Measurements from ENCODE around the gene COL8A1.

COL8A1 gene

DNA sequence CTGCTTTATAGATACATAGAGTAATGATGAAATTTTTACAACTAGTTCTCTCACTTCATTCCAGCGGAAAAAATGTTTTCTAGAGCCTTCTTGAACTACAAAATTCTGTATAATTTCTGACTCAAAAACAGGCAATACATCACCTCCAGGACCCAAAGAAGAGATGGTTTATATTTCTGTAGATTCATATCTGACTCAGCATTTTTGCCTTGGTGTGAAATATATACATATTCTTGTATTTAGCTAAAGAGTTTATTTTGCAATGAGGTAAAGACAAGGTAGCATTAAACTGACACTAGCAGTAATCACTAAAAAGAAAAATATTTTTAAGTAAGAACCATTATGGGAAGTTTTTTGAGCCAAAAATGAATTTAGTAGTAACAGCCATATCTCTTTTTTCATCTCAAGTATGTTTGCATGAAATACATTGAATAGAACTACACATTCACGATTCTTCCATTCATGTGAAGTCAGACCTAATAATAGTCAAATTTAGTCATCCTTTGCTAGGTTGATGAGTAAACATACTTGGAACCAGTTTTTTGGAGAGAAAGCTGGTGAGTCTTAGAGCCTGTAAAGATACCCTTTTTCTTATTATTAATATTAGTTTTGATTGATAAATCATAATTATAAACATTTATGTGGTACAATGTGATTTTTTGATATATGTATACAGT, 31.6 kb downstream of the COL8A1 start:
- TF ChIP-seq, protein P1, sequence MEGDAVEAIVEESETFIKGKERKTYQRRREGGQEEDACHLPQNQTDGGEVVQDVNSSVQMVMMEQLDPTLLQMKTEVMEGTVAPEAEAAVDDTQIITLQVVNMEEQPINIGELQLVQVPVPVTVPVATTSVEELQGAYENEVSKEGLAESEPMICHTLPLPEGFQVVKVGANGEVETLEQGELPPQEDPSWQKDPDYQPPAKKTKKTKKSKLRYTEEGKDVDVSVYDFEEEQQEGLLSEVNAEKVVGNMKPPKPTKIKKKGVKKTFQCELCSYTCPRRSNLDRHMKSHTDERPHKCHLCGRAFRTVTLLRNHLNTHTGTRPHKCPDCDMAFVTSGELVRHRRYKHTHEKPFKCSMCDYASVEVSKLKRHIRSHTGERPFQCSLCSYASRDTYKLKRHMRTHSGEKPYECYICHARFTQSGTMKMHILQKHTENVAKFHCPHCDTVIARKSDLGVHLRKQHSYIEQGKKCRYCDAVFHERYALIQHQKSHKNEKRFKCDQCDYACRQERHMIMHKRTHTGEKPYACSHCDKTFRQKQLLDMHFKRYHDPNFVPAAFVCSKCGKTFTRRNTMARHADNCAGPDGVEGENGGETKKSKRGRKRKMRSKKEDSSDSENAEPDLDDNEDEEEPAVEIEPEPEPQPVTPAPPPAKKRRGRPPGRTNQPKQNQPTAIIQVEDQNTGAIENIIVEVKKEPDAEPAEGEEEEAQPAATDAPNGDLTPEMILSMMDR (IDR thresholded peaks at IDR 0.05; ENCODE audit: low read depth, low read length): no peak
- H3K4me3 ChIP-seq (ENCODE audit: low read depth, low read length): no peak overlapping the region

DNA sequence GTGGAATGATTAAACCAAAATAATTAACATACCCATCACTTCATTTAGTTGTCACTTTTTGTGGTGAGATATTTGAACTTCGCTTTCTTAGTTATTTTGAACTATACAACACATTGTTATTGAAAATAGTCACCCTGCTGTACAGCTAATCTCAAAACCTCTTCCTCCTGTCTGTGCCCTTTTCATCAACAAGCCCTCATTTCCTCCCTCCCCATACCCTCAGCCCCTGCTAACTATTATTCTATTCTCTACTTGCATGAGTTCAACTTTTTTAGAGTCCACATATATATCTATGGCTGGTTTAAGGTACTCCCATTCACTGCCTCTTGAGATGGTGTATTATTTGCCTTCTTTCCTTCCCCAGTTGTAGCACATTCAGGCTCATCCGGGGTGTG, 32.2 kb downstream of the COL8A1 start:
- H3K4me3 ChIP-seq (ENCODE audit: low read depth, low read length): no peak overlapping the region
- TF ChIP-seq, protein P1 (IDR thresholded peaks at IDR 0.05; ENCODE audit: low read depth, low read length): no peak

DNA sequence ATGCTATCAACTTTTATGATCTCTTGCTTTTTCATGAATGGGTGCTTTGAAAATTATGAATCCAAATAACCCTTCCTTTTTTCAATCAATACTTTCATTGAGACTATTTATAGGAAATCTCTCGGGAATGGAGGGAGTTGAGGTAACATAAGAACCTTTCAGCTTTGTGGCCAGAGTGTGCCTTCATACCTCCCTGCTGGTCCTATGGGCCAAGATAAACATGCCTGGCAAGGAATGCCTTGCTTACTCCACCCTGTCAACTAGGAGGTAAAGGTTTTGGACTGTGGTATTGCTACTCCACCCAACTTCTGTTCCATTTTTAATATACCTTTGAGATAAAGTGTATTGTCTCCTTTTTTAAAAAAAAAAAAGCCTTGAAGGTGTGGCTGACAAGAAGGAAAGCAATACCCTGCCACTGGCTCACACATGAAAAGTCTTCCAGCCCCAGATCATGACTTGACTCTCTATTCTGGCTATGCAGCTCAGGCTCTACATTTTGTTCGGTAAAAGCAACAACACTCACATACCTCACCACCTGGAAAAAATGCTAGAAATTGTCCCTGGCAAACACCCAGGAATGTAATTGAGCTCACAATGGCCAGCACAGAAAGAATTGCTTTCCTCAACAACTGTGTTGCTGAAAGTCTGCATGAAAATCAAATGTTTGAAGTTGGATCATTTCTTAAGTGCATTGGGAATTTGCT, 35.8 kb downstream of the COL8A1 start:
- TF ChIP-seq, protein P1 (IDR thresholded peaks at IDR 0.05; ENCODE audit: low read depth, low read length): no peak
- H3K4me3 ChIP-seq (ENCODE audit: low read depth, low read length): no peak overlapping the region

DNA sequence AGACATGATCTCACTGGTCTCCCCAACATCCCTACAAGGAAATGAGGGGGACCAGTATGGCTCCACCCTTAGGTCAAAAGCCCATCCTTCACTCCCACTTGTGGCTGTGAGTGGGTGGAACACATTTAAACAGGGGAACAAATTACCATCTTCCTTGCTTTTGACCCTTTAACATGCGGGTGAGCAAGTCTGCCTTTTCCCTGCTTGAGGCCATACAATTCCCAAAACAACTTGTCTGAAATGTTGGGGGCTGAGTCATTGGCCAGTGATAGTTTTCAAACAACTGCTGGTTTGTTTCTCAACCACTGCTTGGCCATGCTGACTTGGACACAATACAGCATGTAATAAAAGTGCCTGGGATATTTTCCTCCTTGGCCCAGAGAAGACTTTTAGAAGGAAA, 39.6 kb downstream of the COL8A1 start:
- H3K4me3 ChIP-seq (ENCODE audit: low read depth, low read length): no peak overlapping the region
- TF ChIP-seq, protein P1 (IDR thresholded peaks at IDR 0.05; ENCODE audit: low read depth, low read length): no peak

DNA sequence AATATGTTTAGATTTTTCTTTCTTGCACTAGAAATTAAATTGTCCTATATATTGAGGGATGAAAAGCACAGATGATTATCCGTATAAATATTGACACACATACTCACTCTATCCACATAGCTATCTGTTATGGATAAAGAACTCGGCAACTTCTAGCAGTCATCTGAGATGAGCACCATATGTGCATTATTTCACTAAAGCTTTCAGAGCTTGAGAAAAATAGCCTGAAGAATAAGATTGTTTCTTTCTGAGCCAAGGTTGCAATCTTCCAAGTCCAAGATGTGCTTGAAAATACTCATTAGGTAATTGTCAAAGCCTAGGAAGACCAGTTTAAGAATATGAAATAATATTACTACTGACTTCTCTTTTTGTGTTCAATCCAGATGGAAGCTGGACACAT, 40.5 kb downstream of the COL8A1 start:
- H3K4me3 ChIP-seq (ENCODE audit: low read depth, low read length): no peak overlapping the region
- TF ChIP-seq, protein P1 (IDR thresholded peaks at IDR 0.05; ENCODE audit: low read depth, low read length): no peak

DNA sequence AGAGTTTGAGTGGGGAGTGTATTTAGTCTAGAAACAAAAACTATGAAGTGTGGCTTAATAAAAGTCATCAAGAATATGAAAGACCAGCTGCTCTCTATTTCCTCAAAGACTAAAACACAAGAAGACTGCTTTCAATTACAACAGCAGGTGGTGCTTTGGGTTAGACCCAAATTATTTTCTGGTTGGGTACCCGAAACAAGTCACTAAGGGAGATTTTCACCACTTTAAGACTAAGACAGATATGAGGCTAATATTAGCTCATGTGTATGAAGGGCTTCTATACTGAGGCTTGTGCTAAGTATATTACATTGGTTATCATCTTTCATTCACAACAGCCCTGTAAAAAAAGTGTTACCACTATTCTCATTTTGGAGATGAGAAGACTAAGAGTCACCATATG, 43.1 kb downstream of the COL8A1 start:
- H3K4me3 ChIP-seq (ENCODE audit: low read depth, low read length): no peak overlapping the region
- TF ChIP-seq, protein P1 (IDR thresholded peaks at IDR 0.05; ENCODE audit: low read depth, low read length): no peak

DNA sequence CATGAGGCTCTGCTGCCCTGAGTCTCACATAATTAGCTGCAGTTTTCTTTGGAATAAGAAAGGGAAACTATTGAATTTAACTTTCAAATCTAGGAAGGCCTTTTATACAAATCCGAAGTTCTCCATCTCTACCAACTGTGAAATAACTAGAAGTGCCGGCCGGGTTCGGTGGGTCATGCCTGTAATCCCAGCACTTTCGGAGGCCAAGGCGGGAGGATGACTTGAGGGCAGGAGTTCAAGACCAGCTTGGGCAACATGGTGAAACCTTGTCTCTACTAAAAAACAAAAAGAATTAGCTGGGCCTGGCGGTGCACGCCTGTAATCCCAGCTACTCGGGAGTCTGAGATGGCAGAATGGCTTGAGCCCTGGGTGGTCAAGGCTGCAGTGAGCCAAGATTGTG, 43.6 kb downstream of the COL8A1 start:
- no peak overlapping the region for H3K4me3 ChIP-seq (ENCODE audit: low read depth, low read length)

More for the DNA sequence above, 43.6 kb downstream of the COL8A1 start:
- TF ChIP-seq, protein P1 (IDR thresholded peaks at IDR 0.05; ENCODE audit: low read depth, low read length): no peak

Data from WI38 (cell line).